HUES48 (cell line): Measurements from ENCODE around the gene ELP4.

Source experiments
- H3K27ac ChIP-seq: one replicate; pipeline ENCODE4 v1.7.0; 2013; ENCODE audit warnings: low read depth, low read length, inconsistent platforms
- H3K27me3 ChIP-seq: 2 replicates; pipeline ENCODE4 v1.6.1; 2013; ENCODE audit warnings: mild to moderate bottlenecking, low read length; ENCODE audit not compliant: control insufficient read depth, insufficient read depth
- H3K36me3 ChIP-seq: 2 replicates; pipeline ENCODE4 v1.6.1; 2013; ENCODE audit warnings: low read length; ENCODE audit not compliant: control insufficient read depth, insufficient read depth
- H3K4me1 ChIP-seq: 2 replicates; pipeline ENCODE4 v1.6.1; 2013; ENCODE audit warnings: mild to moderate bottlenecking, low read length; ENCODE audit not compliant: control insufficient read depth, insufficient read depth
- H3K4me3 ChIP-seq: 2 replicates; pipeline ENCODE4 v1.5.1; 2013; ENCODE audit warnings: mild to moderate bottlenecking, low read depth, low read length
- H3K9ac ChIP-seq: 2 replicates; pipeline ENCODE4 v1.6.1; 2013; ENCODE audit warnings: mild to moderate bottlenecking, low read depth, low read length, moderate library complexity
- H3K9me3 ChIP-seq: 2 replicates; pipeline ENCODE4 v1.6.1; 2013; ENCODE audit warnings: low read length; ENCODE audit not compliant: control insufficient read depth, insufficient read depth

The ELP4 gene

GRCh38 chr11:31606893-31607292 lies 97.3 kb downstream of the ELP4 start:
- Histone ChIP-seq H3K4me1 (peaks cover 15% of the 10 kb centered on the region), H3K4me3 (no peak overlapping the region), H3K36me3 (no peaks in the 10 kb centered on the region), H3K27me3 (no peaks in the 10 kb centered on the region), H3K9ac (no peak overlapping the region), H3K9me3 (no peaks in the 10 kb centered on the region), H3K27ac (no peak overlapping the region)

DNA sequence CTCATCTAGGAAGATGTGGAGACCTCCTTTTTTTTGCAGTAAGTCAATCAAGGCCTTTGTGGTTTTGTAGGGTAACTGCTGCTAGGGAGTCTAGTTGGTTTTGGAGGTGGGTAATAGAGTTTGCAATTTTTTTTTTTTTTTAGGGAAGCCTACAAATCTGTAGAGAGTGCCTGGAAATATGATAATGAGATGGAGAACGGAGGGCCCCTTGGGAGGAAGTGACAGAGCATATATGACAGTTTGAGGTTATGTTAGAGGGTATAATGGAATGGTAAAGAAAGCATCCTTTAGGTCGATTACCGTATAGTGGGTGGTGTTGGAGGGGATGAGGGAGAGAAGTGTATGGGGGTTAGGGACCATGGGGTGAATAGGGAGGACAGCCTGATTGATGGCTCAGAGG lies 98.3 kb downstream of the ELP4 start:
- H3K4me3 ChIP-seq = no peak overlapping the region
- H3K9ac ChIP-seq = no peak overlapping the region
- peaks cover 13% of the 10 kb centered on the region for H3K4me1 ChIP-seq
- no peaks in the 10 kb centered on the region for H3K36me3 ChIP-seq
- no peak overlapping the region for H3K27ac ChIP-seq
- H3K9me3 ChIP-seq = no peaks in the 10 kb centered on the region
- no peaks in the 10 kb centered on the region for H3K27me3 ChIP-seq

DNA sequence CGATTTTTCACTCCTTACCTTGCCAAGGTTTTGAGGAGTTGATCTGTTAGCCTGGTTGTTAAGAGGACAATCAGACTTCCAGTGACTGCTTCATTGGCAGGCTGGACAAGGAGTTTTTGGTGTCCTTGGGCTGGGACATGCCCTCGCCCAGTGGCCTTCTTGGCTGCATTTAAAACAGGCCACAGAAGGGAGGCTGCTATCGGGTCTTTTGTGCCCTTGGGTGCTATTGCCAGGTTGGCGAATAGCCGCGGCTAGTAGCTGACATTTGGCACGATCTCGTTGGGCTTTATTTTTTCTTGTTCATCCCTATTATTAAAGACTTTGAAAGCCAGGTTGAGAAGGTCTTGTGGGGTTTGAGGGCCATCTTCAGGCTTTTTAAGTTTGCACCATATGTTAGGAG lies 99.4 kb downstream of the ELP4 start:
- Histone ChIP-seq H3K4me1 (peaks cover 18% of the 10 kb centered on the region), H3K9ac (no peak overlapping the region), H3K36me3 (no peaks in the 10 kb centered on the region), H3K9me3 (no peaks in the 10 kb centered on the region), H3K4me3 (no peak overlapping the region), H3K27me3 (no peaks in the 10 kb centered on the region), H3K27ac (no peak overlapping the region)

- H3K4me1 ChIP-seq = peaks cover 18% of the 10 kb centered on the region
- H3K9me3 ChIP-seq = no peaks in the 10 kb centered on the region
- H3K4me3 ChIP-seq = no peak overlapping the region
- no peaks in the 10 kb centered on the region for H3K36me3 ChIP-seq
- no peak overlapping the region for H3K27ac ChIP-seq
- H3K27me3 ChIP-seq = no peaks in the 10 kb centered on the region
- no peak overlapping the region for H3K9ac ChIP-seq
Measured at GRCh38 chr11:31610544-31610943, 101.0 kb downstream of the ELP4 start.

GRCh38 chr11:31617246-31617645 lies 107.7 kb downstream of the ELP4 start:
- no peak overlapping the region for H3K9ac ChIP-seq
- no peak overlapping the region for H3K4me3 ChIP-seq
- peaks cover 11% of the 10 kb centered on the region for H3K4me1 ChIP-seq
- H3K27ac ChIP-seq = no peak overlapping the region
- H3K27me3 ChIP-seq = no peaks in the 10 kb centered on the region
- H3K9me3 ChIP-seq = no peaks in the 10 kb centered on the region
- no peaks in the 10 kb centered on the region for H3K36me3 ChIP-seq

DNA sequence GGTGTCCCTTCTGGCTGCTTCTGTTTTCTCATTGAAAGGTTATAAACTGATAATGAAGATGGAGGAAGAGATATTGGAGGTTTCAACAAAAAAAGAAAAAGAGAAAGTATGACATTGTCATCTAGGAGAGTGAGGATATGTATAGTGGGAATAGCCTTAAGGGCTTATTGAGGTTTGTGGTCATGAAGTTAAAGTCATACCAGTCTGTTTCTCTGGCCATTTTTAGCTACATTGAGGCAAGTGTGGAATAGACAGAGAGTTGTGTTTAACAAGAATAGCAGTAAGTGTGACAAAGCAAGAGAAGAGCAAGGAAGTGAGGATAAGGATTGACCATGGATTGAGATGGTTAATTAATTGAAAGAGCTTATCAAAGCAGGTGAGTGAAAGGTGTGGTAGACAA lies 110.4 kb downstream of the ELP4 start:
- Histone ChIP-seq H3K27ac (no peak overlapping the region), H3K4me3 (no peak overlapping the region), H3K9ac (no peak overlapping the region), H3K9me3 (no peaks in the 10 kb centered on the region), H3K36me3 (no peaks in the 10 kb centered on the region), H3K4me1 (no peaks in the 10 kb centered on the region), H3K27me3 (no peaks in the 10 kb centered on the region)

GRCh38 chr11:31620434-31620833 lies 110.9 kb downstream of the ELP4 start:
- no peaks in the 10 kb centered on the region for H3K9me3 ChIP-seq
- H3K27me3 ChIP-seq = no peaks in the 10 kb centered on the region
- no peaks in the 10 kb centered on the region for H3K4me1 ChIP-seq
- no peak overlapping the region for H3K9ac ChIP-seq
- no peak overlapping the region for H3K4me3 ChIP-seq
- no peak overlapping the region for H3K27ac ChIP-seq
- no peaks in the 10 kb centered on the region for H3K36me3 ChIP-seq

DNA sequence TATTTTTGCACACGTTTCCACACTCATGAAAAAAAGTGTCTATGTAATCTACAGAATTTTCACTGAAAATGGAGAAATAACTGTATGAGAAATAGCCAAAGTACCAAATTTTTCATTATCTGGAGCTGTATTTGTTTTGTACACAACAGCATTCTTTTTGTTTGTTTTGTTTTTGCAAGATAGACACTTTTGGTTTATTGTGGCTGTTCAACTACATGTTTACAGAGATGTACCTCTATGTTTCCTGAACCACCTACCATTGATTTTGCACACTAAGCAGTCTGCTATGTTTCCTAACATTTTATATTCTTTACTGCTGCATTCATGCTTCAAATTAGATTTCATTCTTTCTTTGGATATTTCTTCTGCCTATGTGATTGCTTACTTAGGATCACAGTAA lies 116.3 kb downstream of the ELP4 start:
- Histone ChIP-seq H3K36me3 (no peaks in the 10 kb centered on the region), H3K27ac (no peak overlapping the region), H3K4me1 (no peaks in the 10 kb centered on the region), H3K9me3 (no peaks in the 10 kb centered on the region), H3K9ac (no peak overlapping the region), H3K4me3 (no peak overlapping the region), H3K27me3 (no peaks in the 10 kb centered on the region)

GRCh38 chr11:31628111-31628510 lies 118.5 kb downstream of the ELP4 start:
- Histone ChIP-seq H3K4me1 (no peaks in the 10 kb centered on the region), H3K27me3 (no peaks in the 10 kb centered on the region), H3K9ac (no peak overlapping the region), H3K27ac (no peak overlapping the region), H3K9me3 (no peaks in the 10 kb centered on the region), H3K36me3 (no peaks in the 10 kb centered on the region), H3K4me3 (no peak overlapping the region)

DNA sequence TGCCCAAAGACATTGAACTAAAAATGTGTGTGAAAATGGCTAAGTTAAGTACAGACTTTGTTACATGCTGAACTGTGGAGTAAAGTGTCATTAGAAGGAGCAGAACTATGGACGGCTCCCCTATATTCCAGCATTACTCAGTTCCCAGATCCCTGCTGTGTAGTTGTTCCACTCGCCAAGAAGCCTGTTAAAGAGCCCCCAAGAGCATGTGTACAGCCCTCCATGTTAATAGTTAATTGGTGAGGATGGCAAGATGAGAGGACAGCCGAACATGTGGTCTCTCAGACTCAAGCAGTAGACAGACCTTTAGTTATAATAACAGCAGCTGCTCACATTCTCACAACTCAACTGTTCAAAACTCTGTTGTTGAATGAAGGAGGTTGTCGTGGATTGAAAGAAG lies 127.4 kb downstream of the ELP4 start:
- no peaks in the 10 kb centered on the region for H3K27me3 ChIP-seq
- H3K4me1 ChIP-seq = peaks cover 4% of the 10 kb centered on the region; the same call in 1 of the 2 replicates
- H3K9ac ChIP-seq = no peak overlapping the region
- H3K36me3 ChIP-seq = no peaks in the 10 kb centered on the region
- H3K9me3 ChIP-seq = no peaks in the 10 kb centered on the region
- no peak overlapping the region for H3K27ac ChIP-seq
- H3K4me3 ChIP-seq = no peak overlapping the region

DNA sequence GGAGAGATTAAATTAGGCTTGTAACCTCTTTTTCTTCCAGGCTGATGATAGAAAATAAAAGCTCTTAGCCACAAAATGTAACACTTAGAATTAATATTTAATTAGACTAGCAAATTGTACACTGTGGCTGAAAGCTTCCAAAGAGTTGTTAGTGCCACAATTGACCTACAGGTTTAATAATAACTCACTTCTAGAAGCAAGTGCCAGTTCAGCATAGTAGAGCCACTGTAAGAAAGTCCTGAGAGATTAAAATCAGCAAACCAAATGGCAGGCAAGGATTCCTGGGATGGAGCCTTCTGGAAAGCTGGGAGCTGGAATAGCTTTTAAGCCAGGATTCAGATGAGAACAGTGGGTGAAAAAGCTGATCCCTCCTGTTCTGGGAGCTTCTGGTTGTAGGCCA lies 131.0 kb downstream of the ELP4 start:
- no peaks in the 10 kb centered on the region for H3K36me3 ChIP-seq
- no peaks in the 10 kb centered on the region for H3K9me3 ChIP-seq
- H3K4me3 ChIP-seq = no peak overlapping the region
- no peak overlapping the region for H3K9ac ChIP-seq
- no peak overlapping the region for H3K27ac ChIP-seq
- peaks cover 4% of the 10 kb centered on the region; the same call in 1 of the 2 replicates for H3K4me1 ChIP-seq
- no peaks in the 10 kb centered on the region for H3K27me3 ChIP-seq

- no peak overlapping the region for H3K4me3 ChIP-seq
- H3K4me1 ChIP-seq = peaks cover 4% of the 10 kb centered on the region; the same call in 1 of the 2 replicates
Measured at GRCh38 chr11:31641477-31642062, 132.0 kb downstream of the ELP4 start.

More at GRCh38 chr11:31641477-31642062, 132.0 kb downstream of the ELP4 start:
- H3K9me3 ChIP-seq = no peaks in the 10 kb centered on the region
- H3K9ac ChIP-seq = no peak overlapping the region
- H3K36me3 ChIP-seq = no peaks in the 10 kb centered on the region
- no peaks in the 10 kb centered on the region for H3K27me3 ChIP-seq
- H3K27ac ChIP-seq = no peak overlapping the region
